HG02798 (cell line): ENCODE results near the gene CFAP61.
"Not testable (repeated sequence)": the region's sequence is repeated elsewhere in the genome, so short reads cannot be mapped to it uniquely, and the experiment has no call there.

Experiments
- ATAC-seq: cut with Tn5 transposase; IDR thresholded peaks from one replicate; pipeline ENCODE4 v1.9.1; 2021; ENCODE audit warnings: mild to moderate bottlenecking; ENCODE audit not compliant: unreplicated experiment, poor library complexity

Gene CFAP61

GRCh38 chr20:20205862-20206236 is 153.5 kb downstream of the CFAP61 start:
- no peak for ATAC-seq

GRCh38 chr20:20206788-20207187 is 154.5 kb downstream of the CFAP61 start:
- ATAC-seq, result peak; percentile 81

DNA sequence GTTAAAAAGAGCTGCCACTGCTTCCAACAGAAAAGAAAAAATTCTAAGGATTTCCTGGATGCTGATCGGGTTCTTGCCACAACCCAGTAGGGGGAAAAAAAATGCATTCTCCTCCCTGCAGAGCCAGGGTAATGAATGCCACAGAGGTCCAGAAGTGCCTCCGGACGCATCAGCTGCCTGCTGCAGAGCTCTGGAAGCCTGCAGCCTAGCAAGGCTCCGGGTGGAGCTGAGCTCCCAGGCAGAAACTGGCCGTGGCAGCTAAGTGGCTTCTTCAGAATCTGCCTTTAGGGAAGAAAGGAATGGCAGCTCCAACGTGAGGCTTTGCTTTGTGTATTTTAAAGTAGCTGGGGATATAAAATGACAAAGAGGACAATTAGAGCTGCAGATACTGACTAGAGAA is 155.0 kb downstream of the CFAP61 start:
- ATAC-seq, result no peak

- ATAC-seq, result peak; percentile 59
These were observed 155.5 kb downstream of the CFAP61 start for GRCh38 chr20:20207872-20208271.

- no peak for ATAC-seq
These were observed 157.4 kb downstream of the CFAP61 start for GRCh38 chr20:20209684-20210083.

DNA sequence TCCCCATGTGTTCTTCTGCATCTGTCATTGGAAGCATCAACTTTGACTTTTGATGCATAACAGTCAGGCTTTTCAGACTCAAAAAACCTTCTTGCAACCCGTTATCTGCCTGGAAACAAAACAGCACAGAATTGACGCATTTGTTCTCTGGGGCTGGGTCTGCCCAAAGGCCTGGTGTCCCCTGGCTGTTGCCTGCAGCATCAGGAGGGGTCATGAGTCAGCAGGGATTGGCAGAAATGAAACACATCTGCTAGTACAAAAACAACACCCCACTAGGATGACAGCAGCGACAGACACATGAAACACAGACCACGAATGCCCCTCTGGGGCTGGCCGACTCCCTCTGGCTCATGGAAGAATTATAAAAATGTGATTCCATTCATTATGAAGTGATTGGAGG is 158.0 kb downstream of the CFAP61 start:
- ATAC-seq, result no peak

- no peak for ATAC-seq
These were observed 158.6 kb downstream of the CFAP61 start for GRCh38 chr20:20210943-20211273.

DNA sequence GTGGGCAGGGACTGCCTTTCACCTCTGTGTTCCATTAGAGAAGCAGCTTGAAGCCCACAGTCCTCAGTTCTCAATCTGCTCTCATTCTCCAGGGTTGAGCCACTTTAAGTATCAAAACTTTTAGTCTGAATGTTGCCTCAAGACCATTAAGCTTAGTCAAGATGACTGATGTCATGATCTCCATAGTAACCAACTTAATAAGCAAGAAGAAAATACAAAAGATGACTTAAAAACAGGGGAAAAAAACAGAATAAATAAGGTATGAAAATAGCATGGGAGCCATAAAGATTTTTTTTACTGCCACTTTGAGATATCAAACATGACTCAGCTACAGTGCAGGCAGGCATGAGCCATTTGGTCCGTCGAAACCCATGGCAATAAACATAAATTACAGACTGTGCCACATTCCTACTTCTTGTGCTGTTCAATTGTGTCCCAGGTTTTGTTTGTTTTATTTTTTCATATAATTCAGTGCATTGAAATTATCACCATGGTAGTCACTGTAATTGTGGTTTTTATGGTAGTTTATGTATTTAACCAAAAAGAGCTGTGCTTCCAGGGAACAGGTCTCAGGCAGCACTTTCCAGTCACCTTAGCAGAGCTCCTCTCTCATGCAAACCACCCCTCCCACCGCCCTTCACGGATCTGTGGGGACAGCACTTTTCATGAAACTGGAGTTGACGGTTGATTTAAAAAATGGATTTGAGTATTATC is 159.1 kb downstream of the CFAP61 start:
- ATAC-seq, result no peak

GRCh38 chr20:20211988-20212518 is 159.7 kb downstream of the CFAP61 start:
- ATAC-seq, result no peak

DNA sequence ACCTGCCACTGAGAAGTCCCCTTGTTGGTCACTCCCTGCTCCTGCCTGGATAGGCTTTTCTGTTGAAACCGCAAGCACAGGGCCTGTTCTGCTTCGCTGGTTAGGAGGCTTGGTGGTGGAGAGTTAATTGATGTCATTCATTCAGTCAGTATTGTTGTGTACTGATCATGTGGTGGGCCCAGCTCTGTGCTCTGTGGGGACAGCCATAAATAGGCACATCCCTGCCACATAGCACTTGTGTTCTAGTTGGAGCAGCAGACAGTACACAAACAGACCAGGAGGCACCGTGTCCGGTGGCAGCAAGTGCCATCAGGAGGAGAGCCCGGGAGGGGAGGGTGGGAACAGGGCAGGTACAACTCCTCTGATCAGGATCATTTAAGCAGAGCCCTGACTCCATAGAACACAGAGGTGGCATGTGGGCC is 160.4 kb downstream of the CFAP61 start:
- no peak for ATAC-seq

DNA sequence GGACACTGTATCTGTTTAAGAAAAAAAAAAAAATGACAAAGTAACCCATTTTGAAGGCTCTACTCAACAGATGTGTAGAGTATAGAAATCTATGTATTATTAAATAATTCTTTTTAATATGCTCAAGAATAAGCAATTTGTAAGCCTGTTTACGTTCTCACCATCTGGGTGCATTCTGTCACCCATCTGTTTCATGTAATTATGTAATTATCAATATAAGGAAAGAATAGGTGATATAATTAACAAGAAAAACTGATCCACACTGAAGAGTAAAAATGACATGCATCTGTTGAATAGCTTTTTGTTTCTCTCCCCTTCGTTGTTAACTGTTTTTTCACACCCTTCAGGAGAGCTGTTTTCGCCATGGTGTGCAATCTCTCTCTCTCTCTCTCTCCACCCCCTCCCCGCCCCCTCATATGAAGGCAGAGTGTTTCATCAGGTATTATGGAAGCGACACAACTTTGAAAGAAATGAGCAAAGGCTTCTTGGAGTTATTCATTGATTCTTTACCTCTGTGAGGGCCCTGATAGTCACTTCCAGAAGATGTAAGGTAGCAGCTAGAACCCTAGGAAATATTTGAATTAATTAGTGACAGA is 161.3 kb downstream of the CFAP61 start:
- no peak for ATAC-seq

DNA sequence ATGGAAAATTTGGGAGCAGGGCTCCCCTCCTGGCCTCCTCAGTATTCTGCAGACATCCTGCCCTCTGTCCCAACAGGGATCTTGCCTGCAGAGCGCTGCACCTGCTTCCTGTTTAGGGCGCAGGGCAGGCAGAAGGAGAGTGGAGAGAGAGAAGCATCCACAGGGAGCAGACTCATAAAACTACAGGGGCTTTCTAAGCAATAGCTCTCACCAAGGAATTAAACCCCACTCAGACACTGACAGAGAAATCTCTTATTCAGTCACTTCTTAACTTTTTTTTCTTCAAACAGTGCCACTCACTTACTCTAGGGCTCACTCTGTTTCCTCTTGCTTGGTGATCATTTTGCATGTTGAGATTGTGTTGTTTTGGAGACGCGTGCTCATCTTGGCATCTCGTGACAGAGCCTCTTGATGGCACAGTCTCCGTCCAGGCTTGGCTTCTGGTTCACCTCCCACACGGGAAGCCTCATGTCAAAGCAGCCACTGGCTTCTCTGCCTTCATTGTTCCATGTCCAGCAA is 162.5 kb downstream of the CFAP61 start:
- no peak for ATAC-seq

DNA sequence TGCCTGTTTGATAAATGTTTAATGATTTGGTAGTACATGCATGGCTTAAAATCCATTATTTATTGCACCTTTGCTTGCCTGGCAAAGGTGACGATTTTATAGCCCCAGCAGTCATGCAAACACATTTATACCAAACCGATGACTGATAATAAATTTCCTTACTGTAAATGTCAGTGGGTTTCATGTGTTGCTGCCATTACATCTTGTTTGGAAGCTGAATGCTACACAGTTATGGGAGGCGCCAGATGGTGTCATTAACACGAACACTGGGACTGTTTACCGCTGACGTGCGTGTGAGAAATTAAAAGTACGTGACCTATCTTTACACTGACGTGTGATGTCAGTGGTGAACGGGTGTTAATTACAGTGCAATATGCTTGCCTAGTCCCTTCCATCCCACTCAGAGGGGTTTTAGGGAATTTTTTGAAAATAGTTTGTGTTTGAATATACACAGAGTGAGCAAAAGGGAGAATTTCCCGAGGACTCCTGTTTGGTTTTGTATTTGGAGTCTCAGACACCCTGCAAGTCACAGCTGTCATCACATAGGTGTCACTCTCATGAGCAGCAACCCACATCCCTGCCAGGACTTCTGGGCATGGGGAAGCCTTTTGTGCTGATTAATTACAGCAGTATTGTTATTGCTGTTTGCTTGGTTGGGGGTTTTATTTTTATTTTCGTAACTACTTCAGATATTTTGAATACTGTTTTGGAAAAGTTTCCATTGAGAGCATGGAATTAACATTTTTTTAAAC is 163.8 kb downstream of the CFAP61 start:
- no peak for ATAC-seq

- no peak for ATAC-seq
These were observed 164.6 kb downstream of the CFAP61 start for GRCh38 chr20:20216941-20217340.

GRCh38 chr20:20217621-20218020 is 165.3 kb downstream of the CFAP61 start:
- no peak for ATAC-seq

GRCh38 chr20:20218106-20218505 is 165.8 kb downstream of the CFAP61 start:
- not testable (repeated sequence) for ATAC-seq

GRCh38 chr20:20219016-20219415 is 166.7 kb downstream of the CFAP61 start:
- ATAC-seq, result no peak

GRCh38 chr20:20220134-20220533 is 167.8 kb downstream of the CFAP61 start:
- ATAC-seq, result no peak

DNA sequence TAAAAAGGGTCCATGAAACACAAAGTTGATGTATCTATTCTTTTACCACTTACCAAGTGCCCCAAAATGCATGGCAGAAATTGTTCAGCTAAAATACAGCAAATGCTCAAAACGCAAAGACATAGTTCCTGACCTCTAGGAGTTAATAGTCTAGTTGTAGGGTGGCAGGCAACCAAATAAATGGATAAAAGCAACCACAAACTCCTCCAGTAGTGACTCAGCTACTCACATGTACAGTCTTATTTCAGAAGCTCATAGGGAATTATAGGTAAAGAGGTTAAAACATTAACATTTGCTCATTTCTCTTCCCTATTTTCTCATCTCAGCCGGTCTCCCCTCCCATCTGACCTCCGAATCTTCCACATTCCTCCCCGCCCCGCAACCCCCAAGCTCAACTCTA is 171.6 kb downstream of the CFAP61 start:
- no peak for ATAC-seq

DNA sequence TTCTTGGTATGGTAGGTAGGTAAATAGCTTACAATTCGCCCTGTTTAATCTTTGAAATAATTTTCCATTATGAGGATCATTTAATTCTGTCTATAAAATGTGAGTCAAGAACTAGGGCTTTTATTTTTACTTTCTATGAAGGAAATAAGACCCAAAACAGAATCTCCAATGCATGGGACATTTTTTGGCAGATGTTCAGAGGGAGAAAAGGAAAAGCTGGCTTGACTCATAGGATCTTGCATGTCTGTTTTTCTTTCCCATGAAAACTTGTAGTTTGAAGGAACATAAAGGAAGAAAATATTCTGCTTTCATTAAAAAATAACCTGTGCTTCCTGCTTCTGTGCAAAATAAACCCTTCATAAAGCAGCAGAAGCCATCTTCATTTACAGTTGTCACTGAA is 172.5 kb downstream of the CFAP61 start:
- no peak for ATAC-seq
